ENCODE data around the gene PLEKHA5.

PLEKHA5 gene

GRCh38 chr12:19284658-19285057 lies 155.1 kb downstream of the PLEKHA5 start:
- Histone ChIP-seq H3K4me1 (ENCODE audit: control insufficient read depth in 1 of 2, insufficient read depth in 2 of 2, low read length in 2 of 2) (no peaks in the 10 kb centered on the region), H3K27me3 (ENCODE audit: low read depth, low read length) (no peaks in the 10 kb centered on the region), H3K4me3 (ENCODE audit: low read depth in 1 of 2, low read length in 2 of 2) (no peak overlapping the region), H3K27ac (ENCODE audit: low read length) (no peak overlapping the region), H3K36me3 (ENCODE audit: control insufficient read depth in 1 of 2, insufficient read depth in 2 of 2, low read length in 2 of 2) (peaks cover 0 to 10% of the 10 kb centered on the region in 2 donors), H3K9me3 (ENCODE audit: control insufficient read depth in 1 of 2, low read length in 2 of 2) (no peaks in the 10 kb centered on the region)

- H3K27ac ChIP-seq (ENCODE audit: low read length): no peak overlapping the region
- no peaks in the 10 kb centered on the region for H3K4me1 ChIP-seq (ENCODE audit: control insufficient read depth in 1 of 2, insufficient read depth in 2 of 2, low read length in 2 of 2)
- peaks cover 0 to 13% of the 10 kb centered on the region in 2 donors for H3K36me3 ChIP-seq (ENCODE audit: control insufficient read depth in 1 of 2, insufficient read depth in 2 of 2, low read length in 2 of 2)
- no peaks in the 10 kb centered on the region for H3K27me3 ChIP-seq (ENCODE audit: low read depth, low read length)
- H3K9me3 ChIP-seq (ENCODE audit: control insufficient read depth in 1 of 2, low read length in 2 of 2): no peaks in the 10 kb centered on the region
- H3K4me3 ChIP-seq (ENCODE audit: low read depth in 1 of 2, low read length in 2 of 2): no peak overlapping the region
Measured at GRCh38 chr12:19285793-19286448, 156.4 kb downstream of the PLEKHA5 start.

- H3K4me3 ChIP-seq (ENCODE audit: low read depth in 1 of 2, low read length in 2 of 2): no peak overlapping the region
- H3K36me3 ChIP-seq (ENCODE audit: control insufficient read depth in 1 of 2, insufficient read depth in 2 of 2, low read length in 2 of 2): peaks cover 0 to 13% of the 10 kb centered on the region in 2 donors
- H3K27ac ChIP-seq (ENCODE audit: low read length): no peak overlapping the region
- H3K4me1 ChIP-seq (ENCODE audit: control insufficient read depth in 1 of 2, insufficient read depth in 2 of 2, low read length in 2 of 2): no peaks in the 10 kb centered on the region
- H3K27me3 ChIP-seq (ENCODE audit: low read depth, low read length): no peaks in the 10 kb centered on the region
- H3K9me3 ChIP-seq (ENCODE audit: control insufficient read depth in 1 of 2, low read length in 2 of 2): no peaks in the 10 kb centered on the region
Measured at GRCh38 chr12:19287302-19287701, 157.8 kb downstream of the PLEKHA5 start.

GRCh38 chr12:19288161-19288560 lies 158.6 kb downstream of the PLEKHA5 start:
- no peaks in the 10 kb centered on the region for H3K4me1 ChIP-seq (ENCODE audit: control insufficient read depth in 1 of 2, insufficient read depth in 2 of 2, low read length in 2 of 2)
- H3K36me3 ChIP-seq (ENCODE audit: control insufficient read depth in 1 of 2, insufficient read depth in 2 of 2, low read length in 2 of 2): peaks cover 0 to 12% of the 10 kb centered on the region in 2 donors
- H3K4me3 ChIP-seq (ENCODE audit: low read depth in 1 of 2, low read length in 2 of 2): no peak overlapping the region

GRCh38 chr12:19288603-19289244 lies 159.2 kb downstream of the PLEKHA5 start:
- no peak overlapping the region for H3K4me3 ChIP-seq (ENCODE audit: low read depth in 1 of 2, low read length in 2 of 2)
- no peaks in the 10 kb centered on the region for H3K27me3 ChIP-seq (ENCODE audit: low read depth, low read length)
- peaks cover 0 to 8% of the 10 kb centered on the region in 2 donors for H3K36me3 ChIP-seq (ENCODE audit: control insufficient read depth in 1 of 2, insufficient read depth in 2 of 2, low read length in 2 of 2)
- peak overlapping the region; percentile 11 for H3K27ac ChIP-seq (ENCODE audit: low read length)
- H3K4me1 ChIP-seq (ENCODE audit: control insufficient read depth in 1 of 2, insufficient read depth in 2 of 2, low read length in 2 of 2): no peaks in the 10 kb centered on the region
- no peaks in the 10 kb centered on the region for H3K9me3 ChIP-seq (ENCODE audit: control insufficient read depth in 1 of 2, low read length in 2 of 2)

More at GRCh38 chr12:19288161-19288560, 158.6 kb downstream of the PLEKHA5 start:
- H3K9me3 ChIP-seq (ENCODE audit: control insufficient read depth in 1 of 2, low read length in 2 of 2): no peaks in the 10 kb centered on the region
- no peak overlapping the region for H3K27ac ChIP-seq (ENCODE audit: low read length)
- no peaks in the 10 kb centered on the region for H3K27me3 ChIP-seq (ENCODE audit: low read depth, low read length)

- Histone ChIP-seq H3K36me3 (ENCODE audit: control insufficient read depth in 1 of 2, insufficient read depth in 2 of 2, low read length in 2 of 2) (peaks cover 0 to 7% of the 10 kb centered on the region in 2 donors), H3K4me3 (ENCODE audit: low read depth in 1 of 2, low read length in 2 of 2) (no peak overlapping the region), H3K27ac (ENCODE audit: low read length) (no peak overlapping the region), H3K27me3 (ENCODE audit: low read depth, low read length) (no peaks in the 10 kb centered on the region), H3K4me1 (ENCODE audit: control insufficient read depth in 1 of 2, insufficient read depth in 2 of 2, low read length in 2 of 2) (no peaks in the 10 kb centered on the region), H3K9me3 (ENCODE audit: control insufficient read depth in 1 of 2, low read length in 2 of 2) (no peaks in the 10 kb centered on the region)
Measured at GRCh38 chr12:19298836-19299605, 169.5 kb downstream of the PLEKHA5 start.

GRCh38 chr12:19299765-19300164 lies 170.2 kb downstream of the PLEKHA5 start:
- peaks cover 0 to 7% of the 10 kb centered on the region in 2 donors for H3K36me3 ChIP-seq (ENCODE audit: control insufficient read depth in 1 of 2, insufficient read depth in 2 of 2, low read length in 2 of 2)
- no peaks in the 10 kb centered on the region for H3K4me1 ChIP-seq (ENCODE audit: control insufficient read depth in 1 of 2, insufficient read depth in 2 of 2, low read length in 2 of 2)
- H3K4me3 ChIP-seq (ENCODE audit: low read depth in 1 of 2, low read length in 2 of 2): no peak overlapping the region
- H3K9me3 ChIP-seq (ENCODE audit: control insufficient read depth in 1 of 2, low read length in 2 of 2): no peaks in the 10 kb centered on the region
- no peaks in the 10 kb centered on the region for H3K27me3 ChIP-seq (ENCODE audit: low read depth, low read length)
- no peak overlapping the region for H3K27ac ChIP-seq (ENCODE audit: low read length)

- Histone ChIP-seq H3K4me3 (ENCODE audit: low read depth in 1 of 2, low read length in 2 of 2) (no peak overlapping the region), H3K27ac (ENCODE audit: low read length) (no peak overlapping the region), H3K27me3 (ENCODE audit: low read depth, low read length) (no peaks in the 10 kb centered on the region)
Measured at GRCh38 chr12:19301223-19301622, 171.7 kb downstream of the PLEKHA5 start.

GRCh38 chr12:19301688-19302087 lies 172.2 kb downstream of the PLEKHA5 start:
- Histone ChIP-seq H3K36me3 (ENCODE audit: control insufficient read depth in 1 of 2, insufficient read depth in 2 of 2, low read length in 2 of 2) (peaks cover 0 to 9% of the 10 kb centered on the region in 2 donors), H3K4me3 (ENCODE audit: low read depth in 1 of 2, low read length in 2 of 2) (no peak overlapping the region), H3K9me3 (ENCODE audit: control insufficient read depth in 1 of 2, low read length in 2 of 2) (no peaks in the 10 kb centered on the region), H3K27ac (ENCODE audit: low read length) (no peak overlapping the region), H3K27me3 (ENCODE audit: low read depth, low read length) (no peaks in the 10 kb centered on the region), H3K4me1 (ENCODE audit: control insufficient read depth in 1 of 2, insufficient read depth in 2 of 2, low read length in 2 of 2) (no peaks in the 10 kb centered on the region)

More at GRCh38 chr12:19301223-19301622, 171.7 kb downstream of the PLEKHA5 start:
- Histone ChIP-seq H3K36me3 (ENCODE audit: control insufficient read depth in 1 of 2, insufficient read depth in 2 of 2, low read length in 2 of 2) (peaks cover 0 to 5% of the 10 kb centered on the region in 2 donors), H3K4me1 (ENCODE audit: control insufficient read depth in 1 of 2, insufficient read depth in 2 of 2, low read length in 2 of 2) (no peaks in the 10 kb centered on the region), H3K9me3 (ENCODE audit: control insufficient read depth in 1 of 2, low read length in 2 of 2) (no peaks in the 10 kb centered on the region)

- no peak overlapping the region for H3K4me3 ChIP-seq (ENCODE audit: low read depth in 1 of 2, low read length in 2 of 2)
- H3K27ac ChIP-seq (ENCODE audit: low read length): no peak overlapping the region
- no peaks in the 10 kb centered on the region for H3K9me3 ChIP-seq (ENCODE audit: control insufficient read depth in 1 of 2, low read length in 2 of 2)
- H3K4me1 ChIP-seq (ENCODE audit: control insufficient read depth in 1 of 2, insufficient read depth in 2 of 2, low read length in 2 of 2): no peaks in the 10 kb centered on the region
- no peaks in the 10 kb centered on the region for H3K27me3 ChIP-seq (ENCODE audit: low read depth, low read length)
- H3K36me3 ChIP-seq (ENCODE audit: control insufficient read depth in 1 of 2, insufficient read depth in 2 of 2, low read length in 2 of 2): peaks cover 0 to 12% of the 10 kb centered on the region in 2 donors
Measured at GRCh38 chr12:19302100-19302640, 172.6 kb downstream of the PLEKHA5 start.

- H3K4me3 ChIP-seq (ENCODE audit: low read depth in 1 of 2, low read length in 2 of 2): no peak overlapping the region
- peaks cover 0 to 12% of the 10 kb centered on the region in 2 donors for H3K36me3 ChIP-seq (ENCODE audit: control insufficient read depth in 1 of 2, insufficient read depth in 2 of 2, low read length in 2 of 2)
Measured at GRCh38 chr12:19303496-19303895, 174.0 kb downstream of the PLEKHA5 start.

More at GRCh38 chr12:19303496-19303895, 174.0 kb downstream of the PLEKHA5 start:
- H3K27me3 ChIP-seq (ENCODE audit: low read depth, low read length): no peaks in the 10 kb centered on the region
- H3K9me3 ChIP-seq (ENCODE audit: control insufficient read depth in 1 of 2, low read length in 2 of 2): no peaks in the 10 kb centered on the region
- H3K4me1 ChIP-seq (ENCODE audit: control insufficient read depth in 1 of 2, insufficient read depth in 2 of 2, low read length in 2 of 2): no peaks in the 10 kb centered on the region
- no peak overlapping the region for H3K27ac ChIP-seq (ENCODE audit: low read length)
